Smooth muscle cell (in vitro differentiated cells): ENCODE results near the gene PDE4D. TPM values are rescaled to one million over a fixed set of nuclear protein-coding genes. Genes with fewer than 3 reads are reported as not detected.

Experiments
- DNase-seq: peaks from one replicate; lab custom pipeline; 2025; ENCODE audit not compliant: unreplicated experiment; lab: John Stamatoyannopoulos, UW
- H2AFZ ChIP-seq: fragments of 200-600 bp; sonication (generic); 2 replicates; pipeline ENCODE4 v1.6.0; 2016; ENCODE audit warnings: antibody characterized with exemption, low read depth, mild to moderate bottlenecking
- H3F3A ChIP-seq: fragments of 200-600 bp; sonication (generic); 2 replicates; pipeline ENCODE4 v1.6.0; 2017; ENCODE audit warnings: antibody characterized with exemption, low read depth
- H3K27ac ChIP-seq: fragments of 200-600 bp; sonication (generic); 2 replicates; pipeline ENCODE4 v1.5.1; 2016; ENCODE audit warnings: low read depth, mild to moderate bottlenecking
- H3K27me3 ChIP-seq: fragments of 200-600 bp; sonication (generic); 2 replicates; pipeline ENCODE4 v1.6.1; 2016; ENCODE audit warnings: low read depth, mild to moderate bottlenecking
- H3K36me3 ChIP-seq: fragments of 200-600 bp; sonication (generic); 2 replicates; pipeline ENCODE4 v1.5.1; 2016; ENCODE audit warnings: low read depth
- H3K4me1 ChIP-seq: fragments of 200-600 bp; sonication (generic); 2 replicates; pipeline ENCODE4 v1.5.1; 2016; ENCODE audit warnings: low read depth
- H3K4me2 ChIP-seq: fragments of 200-600 bp; sonication (generic); 2 replicates; pipeline ENCODE4 v1.6.0; 2016; ENCODE audit warnings: mild to moderate bottlenecking
- H3K4me3 ChIP-seq: fragments of 200-600 bp; sonication (generic); 2 replicates; pipeline ENCODE4 v1.5.1; 2016; ENCODE audit warnings: mild to moderate bottlenecking
- H3K79me2 ChIP-seq: fragments of 200-600 bp; sonication (generic); 2 replicates; pipeline ENCODE4 v1.6.0; 2016; ENCODE audit warnings: low read depth, mild to moderate bottlenecking
- H3K9ac ChIP-seq: fragments of 200-600 bp; sonication (generic); 2 replicates; pipeline ENCODE4 v1.6.0; 2016; ENCODE audit warnings: low read depth
- H3K9me3 ChIP-seq: fragments of 200-600 bp; sonication (generic); replicated peaks from 2 replicates; pipeline ENCODE4 v1.5.1; 2016; ENCODE audit warnings: low read depth
- H4K20me1 ChIP-seq: fragments of 200-600 bp; sonication (generic); 2 replicates; pipeline ENCODE4 v1.6.0; 2016; ENCODE audit warnings: low read depth
- CTCF ChIP-seq: fragments of 200-600 bp; sonication (generic); IDR thresholded peaks from 2 replicates; pipeline ENCODE4 v1.5.1; 2017; ENCODE audit warnings: borderline replicate concordance, mild to moderate bottlenecking, antibody characterized with exemption; ENCODE audit not compliant: insufficient read depth, poor library complexity, severe bottlenecking
- WGBS: methylation state at CpG from one replicate; pipeline ENCODE4 v1.1.7; 2016; ENCODE audit warnings: low lambda C conversion rate; 5-methylcytosine and 5-hydroxymethylcytosine counted together
- polyA plus RNA-seq: library from polyadenylated mRNA; unstranded; fragments of >200 nt; fragmentation: Nextera tagmentation; extraction: Ambion mirVana; gene quantifications from 2 replicates; pipeline ENCODE4 v1.2.1, GENCODE V29; 2016
- total RNA-seq: library from RNA; depleted of rRNA; stranded (reverse); fragments of >200 nt; gene quantifications from 2 replicates; pipeline ENCODE4 v1.2.3, GENCODE V29; 2014

The PDE4D gene
- total and polyA plus RNA-seq, 2 experiments from 2014 or later: 16.4 to 61.0 TPM

DNA sequence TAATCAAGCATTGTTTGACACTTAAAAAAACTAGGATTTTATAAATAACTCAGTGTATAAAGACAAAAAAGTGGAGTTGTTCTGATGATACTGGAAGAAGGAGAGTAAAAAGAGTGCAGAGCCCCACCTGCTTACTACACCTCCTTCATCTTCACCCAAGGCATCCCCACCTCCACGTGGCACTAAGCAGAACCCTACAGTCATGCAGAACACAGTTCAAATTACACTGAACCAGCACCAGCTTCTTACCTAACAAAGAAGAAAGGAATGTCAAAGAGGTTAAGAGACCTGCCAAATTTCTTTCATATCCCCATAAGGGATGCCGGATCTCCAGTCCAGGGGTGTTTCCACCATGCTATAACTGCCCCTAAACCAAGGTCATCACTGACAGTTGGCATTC lies 55.5 kb downstream of the PDE4D start:
- Histone ChIP-seq H3K9ac (no peak overlapping the region), H3K4me2 (no peak overlapping the region), H3K27ac (no peak overlapping the region), H4K20me1 (no peaks in the 10 kb centered on the region), H2AFZ (no peak overlapping the region), H3K79me2 (no peaks in the 10 kb centered on the region), H3K27me3 (no peaks in the 10 kb centered on the region), H3K4me3 (no peak overlapping the region), H3K36me3 (no peaks in the 10 kb centered on the region), H3K9me3 (no peaks in the 10 kb centered on the region), H3K4me1 (peaks cover 6% of the 10 kb centered on the region), H3F3A (peaks cover 5% of the 10 kb centered on the region)
- no peak for DNase-seq
- WGBS: 66% methylated on average over 2 of the region's 2 CpGs
- TF ChIP-seq CTCF: no peak

GRCh38 chr5:59837071-59837470 lies 56.5 kb downstream of the PDE4D start:
- H3K9ac ChIP-seq: no peak overlapping the region
- no peak overlapping the region for H3K27ac ChIP-seq
- H3K36me3 ChIP-seq: no peaks in the 10 kb centered on the region
- no peak overlapping the region for H3K4me2 ChIP-seq
- H3K4me3 ChIP-seq: no peak overlapping the region
- TF ChIP-seq CTCF: no peak
- no peak overlapping the region for H2AFZ ChIP-seq
- H4K20me1 ChIP-seq: no peaks in the 10 kb centered on the region
- H3K4me1 ChIP-seq: peaks cover 6% of the 10 kb centered on the region
- H3K79me2 ChIP-seq: no peaks in the 10 kb centered on the region
- DNase-seq: no peak
- peaks cover 5% of the 10 kb centered on the region for H3F3A ChIP-seq
- H3K9me3 ChIP-seq: no peaks in the 10 kb centered on the region
- WGBS: 96% methylated on average over 1 of the region's 1 CpG
- no peaks in the 10 kb centered on the region for H3K27me3 ChIP-seq

GRCh38 chr5:59835800-59836199 lies 57.7 kb downstream of the PDE4D start:
- no peaks in the 10 kb centered on the region for H3K36me3 ChIP-seq
- H3K27ac ChIP-seq: no peak overlapping the region
- H3K9ac ChIP-seq: no peak overlapping the region
- H3K4me2 ChIP-seq: no peak overlapping the region
- no peaks in the 10 kb centered on the region for H3F3A ChIP-seq
- H3K27me3 ChIP-seq: no peaks in the 10 kb centered on the region
- H3K4me1 ChIP-seq: peaks cover 3% of the 10 kb centered on the region
- H2AFZ ChIP-seq: no peak overlapping the region
- H4K20me1 ChIP-seq: no peaks in the 10 kb centered on the region
- no peaks in the 10 kb centered on the region for H3K9me3 ChIP-seq
- H3K4me3 ChIP-seq: no peak overlapping the region
- 92% methylated on average over 3 of the region's 3 CpGs for WGBS
- no peak for TF ChIP-seq CTCF
- no peaks in the 10 kb centered on the region for H3K79me2 ChIP-seq
- DNase-seq: no peak

GRCh38 chr5:59833448-59833847 lies 60.1 kb downstream of the PDE4D start:
- H3K27me3 ChIP-seq: no peaks in the 10 kb centered on the region
- H3K27ac ChIP-seq: no peak overlapping the region
- H3K4me2 ChIP-seq: no peak overlapping the region
- H4K20me1 ChIP-seq: no peaks in the 10 kb centered on the region
- no peaks in the 10 kb centered on the region for H3K9me3 ChIP-seq
- no peaks in the 10 kb centered on the region for H3K79me2 ChIP-seq
- no peak overlapping the region for H3K4me3 ChIP-seq
- DNase-seq: no peak
- no peaks in the 10 kb centered on the region for H3F3A ChIP-seq
- 64% methylated on average over 4 of the region's 4 CpGs for WGBS
- H3K9ac ChIP-seq: no peak overlapping the region
- no peaks in the 10 kb centered on the region for H3K36me3 ChIP-seq
- no peak overlapping the region for H2AFZ ChIP-seq
- H3K4me1 ChIP-seq: peaks cover 14% of the 10 kb centered on the region
- no peak for TF ChIP-seq CTCF
